HG03159 (cell line): Measurements from ENCODE around the gene KLHL25.

Experiments used
- ATAC-seq: cut with Tn5 transposase; IDR thresholded peaks from one replicate; pipeline ENCODE4 v1.9.1; 2021; ENCODE audit warnings: mild to moderate bottlenecking, moderate library complexity; ENCODE audit not compliant: unreplicated experiment

Gene KLHL25

GRCh38 chr15:85722374-85723152 is 72.2 kb downstream of the KLHL25 start:
- no peak for ATAC-seq

DNA sequence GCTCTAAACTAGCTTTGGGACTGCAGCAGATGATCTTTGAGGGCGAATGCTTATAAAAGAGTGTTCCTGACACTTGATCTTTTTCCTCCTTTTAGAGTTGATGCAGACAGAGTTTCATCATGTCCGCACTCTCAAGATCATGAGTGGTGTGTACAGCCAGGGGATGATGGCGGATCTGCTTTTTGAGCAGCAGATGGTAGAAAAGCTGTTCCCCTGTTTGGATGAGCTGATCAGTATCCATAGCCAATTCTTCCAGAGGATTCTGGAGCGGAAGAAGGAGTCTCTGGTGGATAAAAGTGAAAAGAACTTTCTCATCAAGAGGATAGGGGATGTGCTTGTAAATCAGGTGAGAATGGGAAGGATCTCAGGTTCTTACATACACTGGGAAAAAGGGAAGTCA is 75.7 kb downstream of the KLHL25 start:
- ATAC-seq, result no peak

DNA sequence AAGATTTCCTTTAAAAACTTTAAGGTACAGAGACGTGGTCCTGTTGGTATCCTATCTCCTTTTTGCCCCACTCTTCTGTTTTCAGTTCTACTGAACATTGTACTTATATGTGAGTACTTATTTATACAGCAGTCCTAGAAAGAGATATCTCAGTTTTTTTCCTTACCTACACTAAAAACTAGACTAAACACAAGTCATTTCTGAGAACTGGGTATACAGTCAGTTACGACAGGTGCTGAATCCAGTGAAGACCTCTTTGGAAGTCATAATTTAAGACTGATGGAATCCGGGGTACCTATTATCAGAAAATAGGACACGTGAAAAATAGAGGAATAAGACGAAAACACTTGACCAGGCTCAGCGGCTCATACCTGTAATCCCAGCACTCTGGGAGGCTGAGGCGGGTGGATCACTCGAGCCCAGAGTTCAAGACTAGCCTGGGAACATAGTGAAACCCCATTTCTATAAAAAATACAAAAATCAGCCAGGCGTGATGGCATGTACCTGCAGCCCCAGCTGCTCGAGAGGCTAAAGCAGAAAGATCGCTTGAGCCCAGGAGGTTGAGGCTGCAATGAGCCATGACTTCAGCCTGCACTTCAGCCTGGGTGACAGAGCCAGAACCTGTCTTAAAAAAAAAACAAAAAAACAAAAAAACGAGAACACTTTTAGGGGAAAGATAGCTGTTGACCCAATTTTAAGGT is 76.3 kb downstream of the KLHL25 start:
- ATAC-seq, result peak; percentile 60

DNA sequence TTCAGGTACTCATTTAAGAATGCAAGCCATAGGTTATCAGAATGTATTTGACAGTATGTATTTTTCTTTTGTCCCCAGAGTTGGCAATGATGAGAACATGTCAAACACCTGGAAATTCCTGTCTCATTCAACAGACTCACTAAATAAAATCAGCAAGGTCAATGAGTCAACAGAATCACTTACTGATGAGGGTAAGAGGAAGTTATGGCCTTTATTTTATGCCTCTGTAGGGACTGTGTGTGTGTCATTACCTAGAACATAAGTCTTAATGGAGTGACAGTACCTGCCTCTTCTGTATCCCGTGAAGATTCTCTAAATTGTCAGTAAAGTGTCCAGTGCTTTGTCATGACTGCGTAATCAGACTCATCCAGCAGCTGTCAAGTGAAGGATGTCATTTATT is 77.5 kb downstream of the KLHL25 start:
- ATAC-seq, result no peak

GRCh38 chr15:85716261-85716660 is 78.5 kb downstream of the KLHL25 start:
- ATAC-seq, result no peak

- no peak for ATAC-seq
Observed at GRCh38 chr15:85711580-85712192, 83.0 kb downstream of the KLHL25 start.

- ATAC-seq, result peak; percentile 48
Observed at GRCh38 chr15:85710340-85710842, 84.3 kb downstream of the KLHL25 start.
